ENCODE results near the gene LRP1B. TPM values are rescaled to one million over a fixed set of nuclear protein-coding genes. Genes with fewer than 3 reads are reported as not detected.
"Not testable (repeated sequence)": the region's sequence is repeated elsewhere in the genome, so short reads cannot be mapped to it uniquely, and the experiment has no call there.

The LRP1B gene
- total RNA-seq, 4 donors from 2014 or later, result 3.6 to 10.1 (median 6.1) TPM

- no peak for DNase-seq (ENCODE audit: low spot score)
- no peak for TF ChIP-seq CTCF (IDR thresholded peaks at IDR 0.05)
- no peak for ATAC-seq (ENCODE audit: low FRiP score)
These were observed 1144.4 kb downstream of the LRP1B start for GRCh38 chr2:140986456-140986855.

GRCh38 chr2:140975237-140975636 is 1155.6 kb downstream of the LRP1B start:
- TF ChIP-seq CTCF (IDR thresholded peaks at IDR 0.05), result no peak

GRCh38 chr2:140972724-140973123 is 1158.1 kb downstream of the LRP1B start:
- no peak for DNase-seq (ENCODE audit: low spot score)
- no peak for ATAC-seq (ENCODE audit: low FRiP score)
- no peak for TF ChIP-seq CTCF (IDR thresholded peaks at IDR 0.05)

More at GRCh38 chr2:140975237-140975636, 1155.6 kb downstream of the LRP1B start:
- ATAC-seq (ENCODE audit: low FRiP score), result no peak
- DNase-seq (ENCODE audit: low spot score), result no peak

- not testable (repeated sequence) for ATAC-seq (ENCODE audit: low FRiP score); DNase-seq (ENCODE audit: low spot score)
These were observed 1166.5 kb downstream of the LRP1B start for GRCh38 chr2:140964324-140964723.

GRCh38 chr2:140949932-140950331 is 1180.9 kb downstream of the LRP1B start:
- ATAC-seq (ENCODE audit: low FRiP score) (no peak), DNase-seq (ENCODE audit: low spot score) (no peak)
- TF ChIP-seq CTCF (IDR thresholded peaks at IDR 0.05), result no peak

GRCh38 chr2:140947236-140947635 is 1183.6 kb downstream of the LRP1B start:
- no peak for TF ChIP-seq CTCF (IDR thresholded peaks at IDR 0.05)
- no peak for DNase-seq (ENCODE audit: low spot score)
- no peak for ATAC-seq (ENCODE audit: low FRiP score)

GRCh38 chr2:140943867-140944266 is 1186.9 kb downstream of the LRP1B start:
- no peak for TF ChIP-seq CTCF (IDR thresholded peaks at IDR 0.05)
- ATAC-seq (ENCODE audit: low FRiP score) (no peak), DNase-seq (ENCODE audit: low spot score) (no peak)

- no peak for DNase-seq (ENCODE audit: low spot score)
- ATAC-seq (ENCODE audit: low FRiP score), result no peak
- TF ChIP-seq CTCF (IDR thresholded peaks at IDR 0.05), result no peak
These were observed 1188.5 kb downstream of the LRP1B start for GRCh38 chr2:140942284-140942683.

Measured in omental fat pad (tissue), 4 donors.